HepG2 (cell line): ENCODE results near the gene RFXAP. TPM values are rescaled to one million over a fixed set of nuclear protein-coding genes. Genes with fewer than 3 reads are reported as not detected.

Experiments
- ATAC-seq: fragments of 200-7000 bp; cut with Tn5 transposase; 3 replicates; pipeline ENCODE4 v1.9.1; 2020; ENCODE audit warnings: mild to moderate bottlenecking, moderate library complexity
- BruUV-seq: library from RNA; stranded (reverse); fragments of 400-500 nt; replicated peaks from 2 replicates; lab custom pipeline; 2021; lab: Mats Ljungman, UMichigan
- CTCF ChIA-PET: fragments of 300-600 bp; formaldehyde crosslinking; extraction: SDS; loops from one replicate; lab custom pipeline; 2021; ENCODE audit warnings: low total read pairs, inconsistent platforms, low intra/inter-chr PET ratio; lab: Yijun Ruan, JAX
- POLR2A ChIA-PET: fragments of 350-600 bp; sonication (Branson Sonifier 250); formaldehyde crosslinking; loops from one replicate; lab custom pipeline; 2020; ENCODE audit warnings: antibody characterized with exemption, inconsistent platforms; lab: Yijun Ruan, JAX
- DNase-seq: peaks from one replicate; pipeline ENCODE4 v3.0.0-alpha.2; 2015; ENCODE audit warnings: low spot score
- FAIRE-seq: peaks from 3 replicates; lab custom pipeline; 2011; peaks lifted over from hg19 to GRCh38; lab: Jason Lieb, UNC
- H2AFZ ChIP-seq: one replicate; pipeline ENCODE4 v1.6.1; 2011; ENCODE audit warnings: low read length, inconsistent platforms
- H3K27ac ChIP-seq: fragments of 300-600 bp; 3 replicates; pipeline ENCODE4 v1.8.0; 2011; ENCODE audit warnings: mixed run types, mild to moderate bottlenecking, mixed read lengths, low read length, inconsistent platforms; ENCODE audit not compliant: insufficient read depth; ENCODE audit errors: extremely low read length
- H3K27me3 ChIP-seq, 2 experiments: fragments of 200-600 bp in 1 of 2; 2 replicates in 1 of 2; 3 replicates in 1 of 2; pipeline versions ENCODE4 v1.6.0 to v1.8.0; 2011; ENCODE audit warnings: low read length in 2 of 2, mild to moderate bottlenecking in 2 of 2, moderate library complexity in 2 of 2, inconsistent platforms in 1 of 2; ENCODE audit not compliant: insufficient read depth in 2 of 2, control insufficient read depth in 1 of 2
- H3K36me3 ChIP-seq, 2 experiments: fragments of 200-600 bp in 1 of 2; replicated peaks in 1 of 2; 2 replicates in 1 of 2; 3 replicates in 1 of 2; pipeline versions ENCODE4 v1.5.1 to v1.8.0; 2011; ENCODE audit warnings: low read length in 2 of 2, inconsistent platforms in 1 of 2; ENCODE audit not compliant: insufficient read depth in 2 of 2, control insufficient read depth in 1 of 2
- H3K4me1 ChIP-seq: 2 replicates; pipeline ENCODE4 v1.5.1; 2012; ENCODE audit warnings: low read length, inconsistent platforms; ENCODE audit not compliant: insufficient read depth
- H3K4me2 ChIP-seq: 2 replicates; pipeline ENCODE4 v1.6.0; 2011; ENCODE audit warnings: low read depth, low read length, inconsistent platforms
- H3K4me3 ChIP-seq, 3 experiments: fragments of 200-600 bp in 1 of 3; sonication (generic), shearing (Covaris generic) in 1 of 3; replicated peaks in 1 of 3; 2 replicates each; pipeline ENCODE4 v1.5.1; 2011 to 2016; ENCODE audit warnings: low read length in 3 of 3, inconsistent platforms in 2 of 3, low read depth in 2 of 3, mild to moderate bottlenecking in 2 of 3, control low read depth in 1 of 3, mixed read lengths in 1 of 3; ENCODE audit not compliant: insufficient read depth in 1 of 3
- H3K79me2 ChIP-seq: one replicate; pipeline ENCODE4 v1.6.1; 2011; ENCODE audit warnings: low read length, inconsistent platforms; ENCODE audit not compliant: insufficient read depth
- H3K9ac ChIP-seq: 2 replicates; pipeline ENCODE4 v1.6.0; 2011; ENCODE audit warnings: mild to moderate bottlenecking, low read depth, low read length, inconsistent platforms; ENCODE audit not compliant: insufficient read depth
- H3K9me3 ChIP-seq: 2 replicates; pipeline ENCODE4 v1.5.1; 2012; ENCODE audit warnings: mild to moderate bottlenecking, low read length
- H4K20me1 ChIP-seq: 2 replicates; pipeline ENCODE4 v1.6.0; 2011; ENCODE audit warnings: inconsistent platforms, mild to moderate bottlenecking, low read length, moderate library complexity; ENCODE audit not compliant: insufficient read depth
- CTCF ChIP-seq: sonication (generic); formaldehyde crosslinking; IDR thresholded peaks from 2 replicates; pipeline ENCODE4 v1.5.0; 2020; ENCODE audit warnings: mild to moderate bottlenecking, missing genetic modification reagents, moderate library complexity
- SIN3B ChIP-seq: fragments of 150-350 bp; IDR thresholded peaks from 2 replicates; pipeline ENCODE4 v1.6.1; 2014; ENCODE audit warnings: low read length
- SMC3 ChIP-seq: IDR thresholded peaks from 2 replicates; pipeline ENCODE4 v1.6.1; 2011; ENCODE audit warnings: low read length, improper control_type of control experiment
- STAG1 ChIP-seq: sonication (generic); formaldehyde crosslinking; IDR thresholded peaks from 2 replicates; pipeline ENCODE4 v1.4.0; 2020; ENCODE audit warnings: missing genetic modification reagents
- ZNF564 ChIP-seq: sonication (generic); formaldehyde crosslinking; IDR thresholded peaks from 2 replicates; pipeline ENCODE4 v1.8.1; 2023; ENCODE audit warnings: mild to moderate bottlenecking, missing genetic modification reagents
- WGBS: methylation state at CpG from one replicate; pipeline ENCODE4 v1.1.6; 2017; ENCODE audit warnings: low lambda C conversion rate; 5-methylcytosine and 5-hydroxymethylcytosine counted together
- in situ Hi-C: cut with HindIII; loops from 2 replicates; pipeline ENCODE4 v1.10.0; 2017; ENCODE audit warnings: low pct_unique_long_range_greater_than_20kb; ENCODE audit not compliant: extremely low pct_ligation_motif_present
- intact Hi-C: fragments of 100-400 bp; cut with micrococcal nuclease; formaldehyde crosslinking; loops from one replicate; pipeline ENCODE4 v1.10.0; 2022; ENCODE audit not compliant: unreplicated experiment
- polyA plus RNA-seq, 8 experiments: library from polyadenylated mRNA; depleted of rRNA in 3 of 8; stranded (reverse) in 7 of 8; unstranded in 1 of 8; fragments of >200 nt; fragmentation: Illumina TruSeq in 4 of 8; extraction: Trizol in 4 of 8; gene quantifications; 2 replicates each; pipeline versions ENCODE4 v1.2.1 to v1.2.3, GENCODE V29; 2011 to 2016; ENCODE audit warnings: low read depth in 4 of 8, missing spikeins in 1 of 8, mixed read lengths in 1 of 8; ENCODE audit not compliant: insufficient read depth in 1 of 8
- total RNA-seq, 5 experiments: library from RNA; depleted of rRNA; stranded (reverse); fragments of >200 nt; fragmentation: Illumina TruSeq; extraction: Trizol; gene quantifications; 2 replicates each; pipeline ENCODE4 v1.2.3, GENCODE V29; 2016; ENCODE audit warnings: low read depth in 1 of 5

RFXAP gene
- total and polyA plus RNA-seq, 2 of the 13 experiments (the other 11 are each of a cell fraction or from before 2014, with no cell fraction given) = 1.8 to 7.9 TPM

DNA sequence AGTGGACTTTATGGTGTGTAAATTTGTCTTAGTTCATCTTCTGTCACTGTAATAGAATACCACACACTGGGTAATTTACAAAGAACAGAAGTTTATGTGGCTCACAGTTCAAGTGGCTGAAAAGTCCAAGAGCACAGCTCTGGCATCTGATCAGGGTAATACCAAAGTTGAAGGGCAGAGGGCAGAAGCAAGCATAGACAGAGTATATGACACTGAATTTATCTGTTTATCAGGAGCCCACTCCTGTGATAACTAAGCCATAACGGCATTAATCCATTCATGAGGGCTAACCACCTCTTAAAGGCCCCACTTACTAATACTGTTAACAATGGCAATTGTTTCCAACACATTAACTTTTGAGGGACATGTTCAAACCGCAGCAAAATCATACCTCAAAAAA is 4.0 kb upstream of the RFXAP start:
- peak; percentile 28 for DNase-seq
- no peaks in the 10 kb centered on the region for H3K36me3 ChIP-seq
- no TSS peak for BruUV-seq
- in situ Hi-C loops = no loop called here
- intact Hi-C loops = no loop called here
- H3K4me1 ChIP-seq = peaks cover 10% of the 10 kb centered on the region; the same call in 1 of the 2 replicates
- ATAC-seq = peak; percentile 33
- H3K27me3 ChIP-seq = peaks cover 0 to 12% of the 10 kb centered on the region in 2 experiments; a peak in 1 of 5 replicates
- H3K9ac ChIP-seq = no peak overlapping the region
- FAIRE-seq = peak; percentile 8
- H3K79me2 ChIP-seq = peaks cover 5% of the 10 kb centered on the region
- WGBS = 20% methylated on average over 2 of the region's 2 CpGs
- H3K4me2 ChIP-seq = no peak overlapping the region
- H3K9me3 ChIP-seq = no peaks in the 10 kb centered on the region
- H2AFZ ChIP-seq = no peak overlapping the region
- H3K4me3 ChIP-seq = no peak overlapping the region
- TF ChIP-seq SIN3B (no peak), STAG1 (CRISPR knock-in tag) (peak; percentile 20; the same call in 1 of the 2 replicates), SMC3 (peak; percentile 34; the same call in 1 of the 2 replicates), CTCF (CRISPR knock-in tag) (peak; percentile 40), ZNF564 (peak; percentile 99)
- no peak overlapping the region for H3K27ac ChIP-seq
- ChIA-PET CTCF (no interaction called here), POLR2A (no interaction called here)
- H4K20me1 ChIP-seq = no peaks in the 10 kb centered on the region
